T-helper 22 cell (primary cell): ENCODE data around the gene EPHB1.

Experiments used
- DNase-seq: peaks from one replicate; pipeline ENCODE4 v3.0.0-alpha.2; 2020; ENCODE audit warnings: low read depth

Gene EPHB1

GRCh38 chr3:134883697-134884385 is 88.8 kb downstream of the EPHB1 start:
- no peak for DNase-seq

GRCh38 chr3:134885877-134886621 is 91.0 kb downstream of the EPHB1 start:
- no peak for DNase-seq

- DNase-seq: no peak
These were observed 91.9 kb downstream of the EPHB1 start for GRCh38 chr3:134886991-134887390.

GRCh38 chr3:134887536-134887935 is 92.5 kb downstream of the EPHB1 start:
- no peak for DNase-seq

- DNase-seq: no peak
These were observed 97.3 kb downstream of the EPHB1 start for GRCh38 chr3:134892326-134892725.

GRCh38 chr3:134892761-134893160 is 97.7 kb downstream of the EPHB1 start:
- no peak for DNase-seq

- DNase-seq: no peak
These were observed 99.5 kb downstream of the EPHB1 start for GRCh38 chr3:134894533-134894932.

GRCh38 chr3:134895181-134895580 is 100.1 kb downstream of the EPHB1 start:
- no peak for DNase-seq

GRCh38 chr3:134896141-134896540 is 101.1 kb downstream of the EPHB1 start:
- DNase-seq: no peak

GRCh38 chr3:134896696-134897095 is 101.6 kb downstream of the EPHB1 start:
- DNase-seq: no peak

- no peak for DNase-seq
These were observed 102.5 kb downstream of the EPHB1 start for GRCh38 chr3:134897391-134898141.

GRCh38 chr3:134898181-134898754 is 103.2 kb downstream of the EPHB1 start:
- DNase-seq: no peak

GRCh38 chr3:134899786-134900185 is 104.7 kb downstream of the EPHB1 start:
- no peak for DNase-seq

GRCh38 chr3:134900482-134900881 is 105.4 kb downstream of the EPHB1 start:
- DNase-seq: no peak

GRCh38 chr3:134901461-134901860 is 106.4 kb downstream of the EPHB1 start:
- DNase-seq: no peak

- DNase-seq: no peak
These were observed 108.8 kb downstream of the EPHB1 start for GRCh38 chr3:134903837-134904236.

GRCh38 chr3:134904241-134904771 is 109.2 kb downstream of the EPHB1 start:
- DNase-seq: no peak

- no peak for DNase-seq
These were observed 110.0 kb downstream of the EPHB1 start for GRCh38 chr3:134904776-134905646.

- no peak for DNase-seq
These were observed 110.5 kb downstream of the EPHB1 start for GRCh38 chr3:134905647-134905935.

- no peak for DNase-seq
These were observed 113.2 kb downstream of the EPHB1 start for GRCh38 chr3:134908271-134908670.

GRCh38 chr3:134910026-134910425 is 115.0 kb downstream of the EPHB1 start:
- DNase-seq: no peak
